ENCODE data around the gene UNCX. TPM values are rescaled to one million over a fixed set of nuclear protein-coding genes. Genes with fewer than 3 reads are reported as not detected.

Gene UNCX
- total RNA-seq, 1 experiment from 2014 or later: 1.9 TPM

DNA sequence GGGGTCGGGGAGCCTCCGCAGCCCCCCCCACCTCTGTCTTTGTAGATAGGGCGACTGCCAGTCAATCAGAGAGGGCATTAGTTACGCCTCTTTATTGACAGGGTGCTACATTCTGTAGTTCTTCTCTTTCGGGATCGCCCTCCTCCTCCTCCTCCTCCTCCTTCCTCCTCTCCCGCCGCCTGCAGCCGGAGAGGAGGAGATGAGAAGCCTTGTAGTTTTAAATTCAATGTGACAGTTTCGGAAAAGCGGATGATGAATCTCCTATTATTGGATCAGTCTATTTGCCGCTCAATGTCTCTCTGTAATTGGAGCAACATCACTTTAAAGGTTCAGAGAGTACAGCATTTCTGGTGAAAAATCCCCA is 587 bp upstream of the UNCX start:
- no TSS peak for BruUV-seq (replicated peaks)
- ChIA-PET CTCF (no interaction called here), POLR2A (ENCODE audit: low non-redundant PET) (no interaction called here)
- peak; percentile 64 for DNase-seq (ENCODE audit: low spot score)
- Histone ChIP-seq H3K4me1 (ENCODE audit: insufficient read depth, low read length, poor library complexity, severe bottlenecking) (peaks cover 64% of the 10 kb centered on the region), H3K27ac (ENCODE audit: low read depth, low read length, poor library complexity, severe bottlenecking) (no peak overlapping the region), H3K4me3 (ENCODE audit: low read depth, low read length, poor library complexity, severe bottlenecking) (peak overlapping the region; percentile 31), H3K9me3 (ENCODE audit: low read depth, low read length, poor library complexity, severe bottlenecking) (no peaks in the 10 kb centered on the region), H3K27me3 (replicated peaks; ENCODE audit: insufficient read depth, low read depth, low read length, poor library complexity) (peaks cover 36% of the 10 kb centered on the region), H3K36me3 (ENCODE audit: insufficient read depth, low read length, poor library complexity, severe bottlenecking) (no peaks in the 10 kb centered on the region)
- intact Hi-C loops (cut with micrococcal nuclease; ENCODE audit: unreplicated experiment): no loop called here
- TF ChIP-seq, protein P1, sequence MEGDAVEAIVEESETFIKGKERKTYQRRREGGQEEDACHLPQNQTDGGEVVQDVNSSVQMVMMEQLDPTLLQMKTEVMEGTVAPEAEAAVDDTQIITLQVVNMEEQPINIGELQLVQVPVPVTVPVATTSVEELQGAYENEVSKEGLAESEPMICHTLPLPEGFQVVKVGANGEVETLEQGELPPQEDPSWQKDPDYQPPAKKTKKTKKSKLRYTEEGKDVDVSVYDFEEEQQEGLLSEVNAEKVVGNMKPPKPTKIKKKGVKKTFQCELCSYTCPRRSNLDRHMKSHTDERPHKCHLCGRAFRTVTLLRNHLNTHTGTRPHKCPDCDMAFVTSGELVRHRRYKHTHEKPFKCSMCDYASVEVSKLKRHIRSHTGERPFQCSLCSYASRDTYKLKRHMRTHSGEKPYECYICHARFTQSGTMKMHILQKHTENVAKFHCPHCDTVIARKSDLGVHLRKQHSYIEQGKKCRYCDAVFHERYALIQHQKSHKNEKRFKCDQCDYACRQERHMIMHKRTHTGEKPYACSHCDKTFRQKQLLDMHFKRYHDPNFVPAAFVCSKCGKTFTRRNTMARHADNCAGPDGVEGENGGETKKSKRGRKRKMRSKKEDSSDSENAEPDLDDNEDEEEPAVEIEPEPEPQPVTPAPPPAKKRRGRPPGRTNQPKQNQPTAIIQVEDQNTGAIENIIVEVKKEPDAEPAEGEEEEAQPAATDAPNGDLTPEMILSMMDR (conservative IDR thresholded peaks at IDR 0.05; ENCODE audit: low read depth, low read length): no peak
- peak; percentile 39 for TF ChIP-seq EZH2 (IDR thresholded peaks at IDR 0.05; ENCODE audit: borderline replicate concordance, low read depth, low read length, poor library complexity, severe bottlenecking)

DNA sequence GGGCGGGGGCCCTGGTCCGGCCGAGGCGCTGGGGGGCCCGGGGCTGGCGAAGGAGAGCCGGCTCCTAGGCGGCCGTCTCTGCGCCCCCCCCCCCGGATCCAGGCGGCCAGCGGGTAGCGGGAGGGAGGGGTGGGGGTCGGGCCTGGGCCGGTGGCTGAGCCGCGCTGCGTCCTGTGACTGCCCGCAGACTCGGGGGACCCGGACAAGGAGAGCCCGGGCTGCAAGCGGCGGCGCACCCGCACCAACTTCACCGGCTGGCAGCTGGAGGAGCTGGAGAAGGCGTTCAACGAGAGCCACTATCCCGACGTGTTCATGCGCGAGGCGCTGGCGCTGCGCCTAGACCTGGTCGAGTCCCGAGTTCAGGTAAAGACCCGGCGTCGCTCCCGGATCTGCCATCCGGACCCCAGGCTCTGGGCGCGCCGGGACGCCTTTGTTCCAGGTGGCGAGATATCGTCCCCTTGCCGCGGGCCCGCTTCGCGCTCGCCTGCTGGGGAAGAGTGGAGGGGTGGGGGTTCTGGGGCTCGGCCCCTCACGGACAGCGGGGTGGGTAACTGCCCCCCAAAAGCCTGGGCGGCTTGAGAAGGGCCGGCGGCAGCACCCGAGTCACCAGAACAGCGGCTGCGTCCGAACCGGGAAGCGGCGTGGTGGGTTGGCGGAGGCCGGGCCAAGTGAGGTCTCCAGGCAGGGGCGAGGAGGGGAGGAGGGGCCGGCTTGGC is 819 bp downstream of the UNCX start:
- peak overlapping the region; percentile 54 for H3K4me3 ChIP-seq (ENCODE audit: low read depth, low read length, poor library complexity, severe bottlenecking)
- no peak for DNase-seq (ENCODE audit: low spot score)
- CTCF ChIA-PET: no interaction called here

DNA sequence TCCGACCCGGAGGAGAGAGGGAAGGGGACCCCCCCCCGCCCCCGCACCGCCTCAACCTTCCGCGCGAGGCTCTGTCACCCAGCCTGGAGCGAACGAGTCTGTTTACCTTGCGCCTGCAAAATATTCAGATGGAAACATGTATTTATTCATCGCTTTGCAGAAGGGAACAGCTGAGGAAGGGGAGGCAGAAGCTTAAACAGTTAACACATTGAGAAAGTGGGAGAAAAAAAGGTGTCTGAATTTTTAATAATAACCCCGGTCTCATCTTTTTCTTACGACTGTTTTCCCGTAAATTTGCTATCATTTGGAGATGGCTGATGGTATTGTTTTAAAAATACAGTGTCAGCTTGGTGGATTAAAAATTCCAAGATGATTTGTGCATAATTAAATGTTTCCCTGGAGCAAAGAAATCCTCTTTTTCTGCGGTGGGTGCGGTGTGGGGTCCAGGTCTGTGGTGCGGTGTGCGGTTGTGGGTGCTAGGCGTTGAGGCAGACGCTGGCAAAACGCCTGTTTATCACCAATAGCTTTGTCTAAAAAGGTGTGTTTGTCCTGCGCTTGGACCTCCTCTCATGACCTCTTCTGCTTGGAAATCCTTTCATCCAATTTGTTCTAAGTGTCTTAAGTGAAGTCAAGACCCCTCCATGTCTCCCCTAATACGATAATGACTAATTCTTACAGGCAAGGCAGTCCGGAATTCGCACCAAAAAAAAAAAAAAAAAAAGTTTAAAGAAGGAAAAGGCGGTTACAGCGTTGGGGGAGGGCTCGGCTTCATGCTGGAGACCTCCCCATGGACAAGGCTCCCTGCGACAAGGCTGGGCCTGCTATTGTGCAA is 1.6 kb downstream of the UNCX start:
- no peaks in the 10 kb centered on the region for H3K9me3 ChIP-seq (ENCODE audit: low read depth, low read length, poor library complexity, severe bottlenecking)
- ChIA-PET POLR2A (ENCODE audit: low non-redundant PET) (interaction anchor here (0.7 kb wide), 1 partner anchor 10 kb away, joined by 35 read pairs; no protein-coding TSS in a partner anchor), CTCF (no interaction called here)
- H3K4me1 ChIP-seq (ENCODE audit: insufficient read depth, low read length, poor library complexity, severe bottlenecking): peaks cover 58% of the 10 kb centered on the region
- intact Hi-C loops (cut with micrococcal nuclease; ENCODE audit: unreplicated experiment): no loop called here
- H3K27ac ChIP-seq (ENCODE audit: low read depth, low read length, poor library complexity, severe bottlenecking): peak overlapping the region; percentile 40
- H3K36me3 ChIP-seq (ENCODE audit: insufficient read depth, low read length, poor library complexity, severe bottlenecking): no peaks in the 10 kb centered on the region
- TF ChIP-seq EZH2 (IDR thresholded peaks at IDR 0.05; ENCODE audit: borderline replicate concordance, low read depth, low read length, poor library complexity, severe bottlenecking): peak; percentile 80
- TF ChIP-seq, protein P1 (conservative IDR thresholded peaks at IDR 0.05; ENCODE audit: low read depth, low read length): no peak
- DNase-seq (ENCODE audit: low spot score): no peak
- peak overlapping the region; percentile 54 for H3K4me3 ChIP-seq (ENCODE audit: low read depth, low read length, poor library complexity, severe bottlenecking)
- H3K27me3 ChIP-seq (replicated peaks; ENCODE audit: insufficient read depth, low read depth, low read length, poor library complexity): peaks cover 58% of the 10 kb centered on the region
- BruUV-seq (replicated peaks): no TSS peak

More for the DNA sequence above, 819 bp downstream of the UNCX start:
- Histone ChIP-seq H3K4me1 (ENCODE audit: insufficient read depth, low read length, poor library complexity, severe bottlenecking) (peaks cover 65% of the 10 kb centered on the region), H3K36me3 (ENCODE audit: insufficient read depth, low read length, poor library complexity, severe bottlenecking) (no peaks in the 10 kb centered on the region), H3K9me3 (ENCODE audit: low read depth, low read length, poor library complexity, severe bottlenecking) (no peaks in the 10 kb centered on the region), H3K27me3 (replicated peaks; ENCODE audit: insufficient read depth, low read depth, low read length, poor library complexity) (peaks cover 50% of the 10 kb centered on the region), H3K27ac (ENCODE audit: low read depth, low read length, poor library complexity, severe bottlenecking) (peak overlapping the region; percentile 40)
- BruUV-seq (replicated peaks): no TSS peak
- POLR2A ChIA-PET (ENCODE audit: low non-redundant PET): no interaction called here
- peak; percentile 97 for TF ChIP-seq EZH2 (IDR thresholded peaks at IDR 0.05; ENCODE audit: borderline replicate concordance, low read depth, low read length, poor library complexity, severe bottlenecking)
- TF ChIP-seq, protein P1 (conservative IDR thresholded peaks at IDR 0.05; ENCODE audit: low read depth, low read length): no peak
- intact Hi-C loops (cut with micrococcal nuclease; ENCODE audit: unreplicated experiment): no loop called here
